ENCODE measurements around the gene MRPS22. TPM values are rescaled to one million over a fixed set of nuclear protein-coding genes. Genes with fewer than 3 reads are reported as not detected.

Gene MRPS22
- total RNA-seq, 2 donors from 2014 or later: 34.1 to 37.8 TPM

DNA sequence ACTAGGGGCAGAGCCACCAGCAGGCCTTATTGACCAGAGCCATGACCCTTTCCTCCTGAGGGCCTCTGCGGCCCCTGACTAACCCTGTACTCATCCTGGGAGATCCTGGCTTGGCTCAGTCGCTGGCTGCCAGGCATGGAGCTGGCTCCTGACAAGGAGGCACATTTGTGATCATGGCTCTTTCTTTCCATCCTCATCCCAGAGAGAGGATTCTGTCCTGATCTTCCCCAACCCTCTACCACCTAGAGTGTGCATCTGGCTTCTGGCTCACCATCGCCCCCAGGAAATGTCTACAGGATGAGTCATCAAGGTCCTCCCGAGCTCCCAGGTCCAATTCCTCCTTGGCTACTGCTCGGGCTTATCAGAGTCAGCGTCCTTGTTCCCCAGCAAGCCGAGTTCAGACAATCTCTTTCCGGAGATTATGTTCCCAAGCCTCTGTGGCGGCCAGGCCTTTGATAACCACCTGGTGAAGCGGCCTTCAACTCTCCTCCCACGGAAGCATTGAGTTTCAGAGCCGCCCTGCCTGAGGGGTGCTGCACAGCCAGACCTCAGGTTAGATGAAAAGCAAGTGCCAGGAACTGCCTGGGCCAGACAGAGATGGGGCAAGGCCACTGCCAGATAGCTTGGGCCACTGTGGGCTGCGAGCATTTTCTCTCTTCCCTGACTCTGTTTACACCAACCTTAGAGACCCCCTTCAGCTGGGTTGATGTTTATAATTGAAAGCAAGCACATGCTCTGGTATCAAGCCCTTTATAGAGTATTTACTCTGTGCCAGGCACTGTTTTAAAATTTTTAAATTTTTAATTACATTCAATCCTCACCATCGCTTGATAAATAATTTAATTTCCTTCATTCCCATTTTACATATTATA, 44.3 kb upstream of the MRPS22 start:
- intact Hi-C loops (cut with DNase I): no loop called here
- no peaks in the 10 kb centered on the region for H3K36me3 ChIP-seq

DNA sequence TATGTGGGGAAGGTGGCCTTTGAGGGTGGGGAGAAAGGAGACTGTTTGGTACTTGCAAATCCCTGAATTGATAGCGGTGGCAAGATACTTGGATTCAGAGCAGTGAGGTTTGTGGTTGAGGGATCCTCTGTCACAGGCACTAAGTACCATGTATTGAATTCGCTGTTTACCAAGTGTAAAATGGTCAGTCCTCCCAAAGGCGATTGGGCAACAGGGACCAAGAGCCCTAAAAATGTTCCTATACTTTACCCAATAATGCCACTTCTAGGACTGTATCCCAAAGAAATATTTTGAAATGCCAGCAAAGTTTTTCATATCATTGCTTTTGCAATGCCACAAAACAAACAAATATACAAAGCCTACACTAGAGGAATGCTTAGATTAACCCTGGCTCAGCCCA, 43.4 kb upstream of the MRPS22 start:
- no peaks in the 10 kb centered on the region for H3K36me3 ChIP-seq
- DNase-seq (ENCODE audit: low spot score): no peak
- no peaks in the 10 kb centered on the region for H3K9me3 ChIP-seq
- no peaks in the 10 kb centered on the region for H3K4me1 ChIP-seq (replicated peaks)
- TF ChIP-seq, protein P1, sequence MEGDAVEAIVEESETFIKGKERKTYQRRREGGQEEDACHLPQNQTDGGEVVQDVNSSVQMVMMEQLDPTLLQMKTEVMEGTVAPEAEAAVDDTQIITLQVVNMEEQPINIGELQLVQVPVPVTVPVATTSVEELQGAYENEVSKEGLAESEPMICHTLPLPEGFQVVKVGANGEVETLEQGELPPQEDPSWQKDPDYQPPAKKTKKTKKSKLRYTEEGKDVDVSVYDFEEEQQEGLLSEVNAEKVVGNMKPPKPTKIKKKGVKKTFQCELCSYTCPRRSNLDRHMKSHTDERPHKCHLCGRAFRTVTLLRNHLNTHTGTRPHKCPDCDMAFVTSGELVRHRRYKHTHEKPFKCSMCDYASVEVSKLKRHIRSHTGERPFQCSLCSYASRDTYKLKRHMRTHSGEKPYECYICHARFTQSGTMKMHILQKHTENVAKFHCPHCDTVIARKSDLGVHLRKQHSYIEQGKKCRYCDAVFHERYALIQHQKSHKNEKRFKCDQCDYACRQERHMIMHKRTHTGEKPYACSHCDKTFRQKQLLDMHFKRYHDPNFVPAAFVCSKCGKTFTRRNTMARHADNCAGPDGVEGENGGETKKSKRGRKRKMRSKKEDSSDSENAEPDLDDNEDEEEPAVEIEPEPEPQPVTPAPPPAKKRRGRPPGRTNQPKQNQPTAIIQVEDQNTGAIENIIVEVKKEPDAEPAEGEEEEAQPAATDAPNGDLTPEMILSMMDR (IDR thresholded peaks at IDR 0.05): no peak
- TF ChIP-seq POLR2A (IDR thresholded peaks at IDR 0.05) (no peak), POLR2AphosphoS5 (IDR thresholded peaks at IDR 0.05) (no peak)
- intact Hi-C loops (cut with DNase I): no loop called here
- H3K4me3 ChIP-seq: no peak overlapping the region
- 97% methylated on average over 3 of the region's 3 CpGs for WGBS
- H3K27ac ChIP-seq: no peak overlapping the region
- no peaks in the 10 kb centered on the region for H3K27me3 ChIP-seq (replicated peaks; ENCODE audit: insufficient read depth)

More for the DNA sequence above, 44.3 kb upstream of the MRPS22 start:
- no peaks in the 10 kb centered on the region for H3K4me1 ChIP-seq (replicated peaks)
- H3K27ac ChIP-seq: no peak overlapping the region
- no peaks in the 10 kb centered on the region for H3K27me3 ChIP-seq (replicated peaks; ENCODE audit: insufficient read depth)
- 83% methylated on average over 14 of the region's 14 CpGs for WGBS
- TF ChIP-seq, protein P1 (IDR thresholded peaks at IDR 0.05): no peak
- TF ChIP-seq POLR2AphosphoS5 (IDR thresholded peaks at IDR 0.05): no peak
- TF ChIP-seq POLR2A (IDR thresholded peaks at IDR 0.05): no peak
- H3K9me3 ChIP-seq: no peaks in the 10 kb centered on the region
- DNase-seq (ENCODE audit: low spot score): no peak
- H3K4me3 ChIP-seq: no peak overlapping the region

DNA sequence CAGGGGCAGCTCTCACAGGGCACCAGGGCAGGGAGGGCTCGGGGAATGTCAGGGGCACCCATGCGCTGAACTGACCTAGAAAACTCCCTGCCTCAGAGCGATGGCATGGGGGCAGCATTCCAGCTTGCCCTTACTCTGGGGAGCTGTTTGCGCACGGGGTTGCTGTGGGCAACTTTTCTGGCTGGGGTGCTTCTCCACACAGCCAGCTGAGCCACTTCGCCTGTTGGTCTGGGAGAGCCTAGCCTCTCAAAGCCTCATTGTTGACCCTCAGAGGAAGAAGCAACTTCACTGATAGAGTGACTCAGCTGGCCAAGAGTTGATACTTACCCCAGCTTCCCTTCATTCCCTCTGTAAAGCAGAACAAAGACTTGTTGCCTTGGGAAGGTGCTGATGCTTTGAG, 42.6 kb upstream of the MRPS22 start:
- no peaks in the 10 kb centered on the region for H3K36me3 ChIP-seq
- H3K27me3 ChIP-seq (replicated peaks; ENCODE audit: insufficient read depth): no peaks in the 10 kb centered on the region
- H3K27ac ChIP-seq: no peak overlapping the region
- DNase-seq (ENCODE audit: low spot score): no peak
- no peaks in the 10 kb centered on the region for H3K9me3 ChIP-seq
- no peak overlapping the region for H3K4me3 ChIP-seq
- TF ChIP-seq, protein P1 (IDR thresholded peaks at IDR 0.05): no peak
- intact Hi-C loops (cut with DNase I): no loop called here
- 91% methylated on average over 6 of the region's 6 CpGs for WGBS
- no peaks in the 10 kb centered on the region for H3K4me1 ChIP-seq (replicated peaks)

DNA sequence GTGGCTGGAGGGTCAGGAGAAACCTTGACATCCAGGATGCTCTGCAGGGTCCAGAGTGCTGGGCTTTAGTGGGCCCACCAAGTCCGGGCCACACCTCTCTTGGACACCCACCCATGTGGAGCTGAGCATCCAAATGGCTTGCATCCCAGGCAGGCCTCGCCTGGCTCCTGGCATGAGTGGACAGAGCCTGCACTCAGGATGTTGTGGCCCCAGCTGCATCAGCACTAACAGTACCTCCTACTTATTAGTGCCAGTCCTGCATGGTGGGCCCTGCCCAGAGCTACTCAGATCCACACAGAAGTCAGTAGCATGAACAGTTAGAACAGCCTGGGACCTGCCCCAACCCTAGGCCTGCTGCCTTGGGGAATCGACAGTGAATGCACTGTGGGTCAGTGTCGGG, 42.2 kb upstream of the MRPS22 start:
- Histone ChIP-seq H3K9me3 (no peaks in the 10 kb centered on the region), H3K27me3 (replicated peaks; ENCODE audit: insufficient read depth) (no peaks in the 10 kb centered on the region), H3K36me3 (no peaks in the 10 kb centered on the region), H3K4me1 (replicated peaks) (no peaks in the 10 kb centered on the region), H3K27ac (no peak overlapping the region), H3K4me3 (no peak overlapping the region)
- no peak for DNase-seq (ENCODE audit: low spot score)
- intact Hi-C loops (cut with DNase I): no loop called here
- WGBS: 93% methylated on average over 4 of the region's 4 CpGs
- TF ChIP-seq, protein P1 (IDR thresholded peaks at IDR 0.05): no peak
- TF ChIP-seq POLR2AphosphoS5 (IDR thresholded peaks at IDR 0.05): no peak

Data from prostate gland (tissue), 2 donors.